HepG2 (cell line): ENCODE results near the gene TBC1D32.

ENCODE experiments used
- MYC ChIP-seq: sonication (generic); formaldehyde crosslinking; IDR thresholded peaks from 2 replicates; pipeline ENCODE4 v1.9.0; 2021; ENCODE audit warnings: missing genetic modification reagents, borderline replicate concordance
- TF ChIP-seq, protein P1 (sequence below): sonication (generic); formaldehyde crosslinking; IDR thresholded peaks from 2 replicates; pipeline ENCODE4 v1.4.0; 2020; ENCODE audit warnings: missing genetic modification reagents, borderline replicate concordance

DNA sequence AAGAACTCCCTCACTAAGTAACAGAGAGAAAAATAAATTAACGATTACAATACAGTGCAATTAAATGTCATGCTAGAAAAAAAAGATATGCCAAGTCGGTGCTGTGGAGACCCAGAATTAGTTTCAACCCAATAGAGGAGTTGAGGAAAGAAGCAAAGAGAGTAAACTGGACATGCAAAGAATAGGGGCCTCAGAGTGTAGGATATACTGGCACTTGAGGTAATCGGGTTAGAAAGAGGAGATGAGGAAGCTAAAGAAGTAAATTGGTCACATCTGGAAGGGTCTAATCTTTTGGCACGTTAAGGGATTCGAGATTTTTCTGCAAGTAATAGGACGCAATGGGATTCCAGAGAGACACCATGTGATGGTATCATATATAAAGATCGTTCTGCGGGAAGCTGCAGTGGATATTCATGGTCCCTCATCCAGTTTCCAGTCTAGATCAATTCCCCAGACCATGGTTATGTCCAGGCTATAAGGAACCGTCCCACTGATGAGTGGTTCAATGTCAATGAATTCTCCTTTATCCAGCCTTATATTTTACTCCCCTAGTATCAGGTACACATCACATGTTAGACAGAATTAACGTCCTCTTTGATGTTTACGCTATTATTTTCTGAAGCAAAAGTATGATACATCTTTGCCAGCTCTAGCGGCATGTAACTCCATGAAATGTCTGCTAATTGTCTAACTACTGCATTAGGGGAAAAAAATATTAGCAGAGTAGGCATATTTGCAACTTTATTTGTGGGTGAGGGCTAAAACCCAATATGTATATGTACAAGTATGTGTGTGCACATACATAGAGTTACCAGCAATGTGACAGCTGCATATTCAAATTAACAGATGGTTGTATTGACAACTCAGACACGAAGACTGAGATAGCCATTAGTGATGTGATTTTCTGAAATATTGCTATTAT lies 1.1 kb upstream of the TBC1D32 start:
- TF ChIP-seq, protein P1, sequence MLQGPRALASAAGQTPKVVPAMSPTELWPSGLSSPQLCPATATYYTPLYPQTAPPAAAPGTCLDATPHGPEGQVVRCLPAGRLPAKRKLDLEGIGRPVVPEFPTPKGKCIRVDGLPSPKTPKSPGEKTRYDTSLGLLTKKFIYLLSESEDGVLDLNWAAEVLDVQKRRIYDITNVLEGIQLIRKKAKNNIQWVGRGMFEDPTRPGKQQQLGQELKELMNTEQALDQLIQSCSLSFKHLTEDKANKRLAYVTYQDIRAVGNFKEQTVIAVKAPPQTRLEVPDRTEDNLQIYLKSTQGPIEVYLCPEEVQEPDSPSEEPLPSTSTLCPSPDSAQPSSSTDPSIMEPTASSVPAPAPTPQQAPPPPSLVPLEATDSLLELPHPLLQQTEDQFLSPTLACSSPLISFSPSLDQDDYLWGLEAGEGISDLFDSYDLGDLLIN (CRISPR knock-in tag) = no peak
- no peak for TF ChIP-seq MYC (CRISPR knock-in tag)
